H9 (cell line): ENCODE results near the gene ASPG. TPM values are rescaled to one million over a fixed set of nuclear protein-coding genes. Genes with fewer than 3 reads are reported as not detected.

ENCODE experiments used
- DNase-seq: peaks from one replicate; pipeline ENCODE4 v3.0.0-alpha.2; 2017
- H2AFZ ChIP-seq: one replicate; pipeline ENCODE4 v1.6.1; 2013; ENCODE audit warnings: mild to moderate bottlenecking, low read length, control low read depth, moderate library complexity
- H2AK5ac ChIP-seq: 2 replicates; pipeline ENCODE4 v1.6.1; 2013; ENCODE audit warnings: low read length, control low read depth, mixed read lengths; ENCODE audit not compliant: insufficient read length
- H2BK120ac ChIP-seq: one replicate; pipeline ENCODE4 v1.6.1; 2013; ENCODE audit warnings: low read depth, mild to moderate bottlenecking, low read length, control low read depth, inconsistent platforms; ENCODE audit not compliant: poor library complexity, severe bottlenecking
- H2BK12ac ChIP-seq: 2 replicates; pipeline ENCODE4 v1.6.1; 2013; ENCODE audit warnings: low read length, control low read depth, mixed read lengths, low read depth; ENCODE audit not compliant: insufficient read length
- H2BK15ac ChIP-seq: 2 replicates; pipeline ENCODE4 v1.6.1; 2013; ENCODE audit warnings: low read depth, low read length, control low read depth
- H2BK20ac ChIP-seq: one replicate; pipeline ENCODE4 v1.6.1; 2013; ENCODE audit warnings: low read depth, mild to moderate bottlenecking, low read length, control low read depth, inconsistent platforms; ENCODE audit not compliant: poor library complexity, severe bottlenecking
- H2BK5ac ChIP-seq: 2 replicates; pipeline ENCODE4 v1.6.1; 2013; ENCODE audit warnings: low read length, control low read depth, mixed read lengths; ENCODE audit not compliant: insufficient read length
- H3K14ac ChIP-seq: 2 replicates; pipeline ENCODE4 v1.6.1; 2013; ENCODE audit warnings: low read length, control low read depth; ENCODE audit not compliant: insufficient read depth
- H3K18ac ChIP-seq: 2 replicates; pipeline ENCODE4 v1.6.1; 2013; ENCODE audit warnings: low read depth, mild to moderate bottlenecking, mixed read lengths, low read length, control low read depth; ENCODE audit not compliant: insufficient read length
- H3K23ac ChIP-seq: 2 replicates; pipeline ENCODE4 v1.6.1; 2013; ENCODE audit warnings: low read length, control low read depth, mixed read lengths, low read depth; ENCODE audit not compliant: insufficient read length
- H3K23me2 ChIP-seq: 2 replicates; pipeline ENCODE4 v1.6.1; 2013; ENCODE audit warnings: low read depth, mild to moderate bottlenecking, mixed read lengths, low read length, control low read depth; ENCODE audit not compliant: insufficient read length, poor library complexity, severe bottlenecking
- H3K27ac ChIP-seq: 2 replicates; pipeline ENCODE4 v1.5.1; 2013; ENCODE audit warnings: low read length, control low read depth, mixed read lengths, low read depth; ENCODE audit not compliant: insufficient read length
- H3K27me3 ChIP-seq: 2 replicates; pipeline ENCODE4 v1.6.1; 2013; ENCODE audit warnings: low read length, control low read depth, inconsistent platforms; ENCODE audit not compliant: insufficient read depth
- H3K4ac ChIP-seq: 2 replicates; pipeline ENCODE4 v1.6.1; 2013; ENCODE audit warnings: low read depth, mild to moderate bottlenecking, control low read depth, inconsistent platforms, low read length, moderate library complexity
- H3K4me1 ChIP-seq: 2 replicates; pipeline ENCODE4 v1.6.1; 2013; ENCODE audit warnings: low read length, control low read depth, inconsistent platforms; ENCODE audit not compliant: insufficient read depth
- H3K4me2 ChIP-seq: 2 replicates; pipeline ENCODE4 v1.6.1; 2013; ENCODE audit warnings: low read length, control low read depth, mixed read lengths; ENCODE audit not compliant: insufficient read length, insufficient read depth
- H3K56ac ChIP-seq: 2 replicates; pipeline ENCODE4 v1.6.1; 2013; ENCODE audit warnings: low read depth, mild to moderate bottlenecking, mixed read lengths, low read length, control low read depth; ENCODE audit not compliant: insufficient read length
- H3K79me1 ChIP-seq: 2 replicates; pipeline ENCODE4 v1.6.1; 2013; ENCODE audit warnings: low read depth, mild to moderate bottlenecking, moderate library complexity, low read length, control low read depth, inconsistent platforms; ENCODE audit not compliant: insufficient read depth, poor library complexity, severe bottlenecking
- H3K79me2 ChIP-seq: 2 replicates; pipeline ENCODE4 v1.6.1; 2013; ENCODE audit warnings: low read length, control low read depth, inconsistent platforms; ENCODE audit not compliant: insufficient read depth
- H3K9ac ChIP-seq: 2 replicates; pipeline ENCODE4 v1.6.1; 2013; ENCODE audit warnings: low read length, control low read depth, mixed read lengths; ENCODE audit not compliant: insufficient read length; ENCODE audit errors: extremely low read depth
- H3K9me3 ChIP-seq: one replicate; pipeline ENCODE4 v1.6.1; 2013; ENCODE audit warnings: low read depth, low read length, inconsistent platforms; ENCODE audit not compliant: control insufficient read depth
- H3T11ph ChIP-seq: one replicate; pipeline ENCODE4 v1.6.1; 2013; ENCODE audit warnings: mild to moderate bottlenecking, low read length, control low read depth, inconsistent platforms
- H4K20me1 ChIP-seq: one replicate; pipeline ENCODE4 v1.6.1; 2013; ENCODE audit not compliant: control insufficient read depth, insufficient read length, insufficient read depth
- H4K5ac ChIP-seq: 2 replicates; pipeline ENCODE4 v1.6.1; 2013; ENCODE audit warnings: low read depth, mild to moderate bottlenecking, mixed read lengths, low read length, control low read depth; ENCODE audit not compliant: insufficient read length
- H4K8ac ChIP-seq: replicated peaks from 2 replicates; pipeline ENCODE4 v1.6.1; 2013; ENCODE audit warnings: low read length, control low read depth, mixed read lengths, low read depth; ENCODE audit not compliant: insufficient read length
- H4K91ac ChIP-seq: 2 replicates; pipeline ENCODE4 v1.6.1; 2013; ENCODE audit warnings: low read depth, mild to moderate bottlenecking, moderate library complexity, mixed read lengths, low read length, control low read depth; ENCODE audit not compliant: insufficient read length
- H3K27ac Mint-ChIP-seq, 3 experiments: 2 replicates in 2 of 3; 3 replicates in 1 of 3; pipeline ENCODE4 v1.8.0; 2020 to 2021; ENCODE audit warnings: mixed read lengths in 3 of 3, mild to moderate bottlenecking in 1 of 3, moderate library complexity in 1 of 3
- H3K27me3 Mint-ChIP-seq: 2 replicates; pipeline ENCODE4 v1.8.0; 2021; ENCODE audit warnings: low read depth, mild to moderate bottlenecking, moderate library complexity, mixed read lengths
- H3K36me3 Mint-ChIP-seq, 3 experiments: 2 replicates in 2 of 3; 3 replicates in 1 of 3; pipeline ENCODE4 v1.8.0; 2020 to 2021; ENCODE audit warnings: low read depth in 3 of 3, mixed read lengths in 3 of 3; ENCODE audit not compliant: insufficient read depth in 1 of 3
- H3K4me1 Mint-ChIP-seq, 2 experiments: 2 replicates each; pipeline ENCODE4 v1.8.0; 2020; ENCODE audit warnings: mixed read lengths in 2 of 2
- H3K4me3 Mint-ChIP-seq, 2 experiments: 2 replicates in 1 of 2; 3 replicates in 1 of 2; pipeline ENCODE4 v1.8.0; 2020 to 2021; ENCODE audit warnings: mild to moderate bottlenecking in 2 of 2, mixed read lengths in 2 of 2, moderate library complexity in 1 of 2
- H3K9me3 Mint-ChIP-seq, 2 experiments: 2 replicates in 1 of 2; 3 replicates in 1 of 2; pipeline ENCODE4 v1.8.0; 2020; ENCODE audit warnings: mild to moderate bottlenecking in 2 of 2, mixed read lengths in 2 of 2, moderate library complexity in 1 of 2
- CTCF ChIP-seq: fragments of 200-600 bp; sonication (generic); conservative IDR thresholded peaks from 3 replicates; pipeline ENCODE4 v1.8.0; 2021; ENCODE audit warnings: antibody characterized with exemption, mild to moderate bottlenecking
- WGBS: extraction: QIAGEN DNeasy Blood & Tissue Kit; methylation state at CpG from one replicate; pipeline ENCODE4 v1.1.7; 2013; ENCODE audit warnings: missing lambda C conversion rate, low lambda C conversion rate, mixed read lengths; ENCODE audit not compliant: insufficient read length; ENCODE audit errors: extremely low coverage; 5-methylcytosine and 5-hydroxymethylcytosine counted together
- total RNA-seq: library from RNA; stranded (reverse); gene quantifications from 2 replicates; pipeline ENCODE4 v1.2.1, GENCODE V29; 2021

The ASPG gene
- total RNA-seq, 1 experiment from 2014 or later = 0.33 TPM

- Histone ChIP-seq H3K23ac (no peak overlapping the region), H2BK20ac (no peak overlapping the region), H3K4me1 (no peaks in the 10 kb centered on the region), H3K27ac (no peak overlapping the region), H3K14ac (no peak overlapping the region), H4K5ac (no peak overlapping the region), H2BK15ac (no peak overlapping the region), H3T11ph (no peak overlapping the region), H3K56ac (no peak overlapping the region), H2BK12ac (no peak overlapping the region), H2AK5ac (no peak overlapping the region), H3K18ac (no peak overlapping the region), H3K27me3 (no peaks in the 10 kb centered on the region), H2AFZ (no peak overlapping the region), H3K79me2 (no peaks in the 10 kb centered on the region), H3K4me2 (no peak overlapping the region), H3K9me3 (no peaks in the 10 kb centered on the region), H2BK5ac (no peak overlapping the region), H4K91ac (no peak overlapping the region), H4K8ac (no peak overlapping the region), H4K20me1 (no peaks in the 10 kb centered on the region), H2BK120ac (no peak overlapping the region), H3K79me1 (no peaks in the 10 kb centered on the region), H3K23me2 (no peaks in the 10 kb centered on the region), H3K4ac (no peak overlapping the region), H3K9ac (no peak overlapping the region)
- WGBS = no CpG with 5 or more reads among the region's 16 CpGs
- Mint-ChIP-seq H3K4me1 (no peaks in the 10 kb centered on the region), H3K27me3 (peaks cover 5% of the 10 kb centered on the region), H3K27ac (peak overlapping the region in 1 of 3 experiments; percentile 62; a peak in 1 of 7 replicates), H3K36me3 (no peaks in the 10 kb centered on the region), H3K4me3 (no peak overlapping the region), H3K9me3 (no peaks in the 10 kb centered on the region)
- no peak for DNase-seq
- no peak for TF ChIP-seq CTCF
Observed at GRCh38 chr14:104101651-104102281, 16.3 kb downstream of the ASPG start.
